ENCODE results near the gene SF3A1.

SF3A1 gene

GRCh38 chr22:30326255-30326705 lies 30.4 kb downstream of the SF3A1 start:
- TF ChIP-seq CTCF (IDR thresholded peaks at IDR 0.05) = no peak
- TF ChIP-seq ZFX (IDR thresholded peaks at IDR 0.05; ENCODE audit: borderline replicate concordance) = no peak
- H3K27ac ChIP-seq = peak overlapping the region; percentile 81

- no peak overlapping the region for H3K27ac ChIP-seq
- no peak for TF ChIP-seq CTCF (IDR thresholded peaks at IDR 0.05)
- no peak for TF ChIP-seq ZFX (IDR thresholded peaks at IDR 0.05; ENCODE audit: borderline replicate concordance)
These were observed 30.9 kb downstream of the SF3A1 start for GRCh38 chr22:30325724-30326254.

- H3K27ac ChIP-seq = no peak overlapping the region
- TF ChIP-seq CTCF (IDR thresholded peaks at IDR 0.05) (no peak), ZFX (IDR thresholded peaks at IDR 0.05; ENCODE audit: borderline replicate concordance) (no peak)
These were observed 31.5 kb downstream of the SF3A1 start for GRCh38 chr22:30325065-30325720.

GRCh38 chr22:30324014-30324730 lies 32.5 kb downstream of the SF3A1 start:
- TF ChIP-seq ZFX (IDR thresholded peaks at IDR 0.05; ENCODE audit: borderline replicate concordance) (no peak), CTCF (IDR thresholded peaks at IDR 0.05) (no peak)
- H3K27ac ChIP-seq = no peak overlapping the region

- H3K27ac ChIP-seq = no peak overlapping the region
- TF ChIP-seq ZFX (IDR thresholded peaks at IDR 0.05; ENCODE audit: borderline replicate concordance) (no peak), CTCF (IDR thresholded peaks at IDR 0.05) (no peak)
These were observed 33.4 kb downstream of the SF3A1 start for GRCh38 chr22:30323246-30323645.

GRCh38 chr22:30321461-30321860 lies 35.2 kb downstream of the SF3A1 start:
- TF ChIP-seq ZFX (IDR thresholded peaks at IDR 0.05; ENCODE audit: borderline replicate concordance) (no peak), CTCF (IDR thresholded peaks at IDR 0.05) (no peak)
- no peak overlapping the region for H3K27ac ChIP-seq

- TF ChIP-seq CTCF (IDR thresholded peaks at IDR 0.05) = no peak
- TF ChIP-seq ZFX (IDR thresholded peaks at IDR 0.05; ENCODE audit: borderline replicate concordance) = no peak
- no peak overlapping the region for H3K27ac ChIP-seq
These were observed 36.6 kb downstream of the SF3A1 start for GRCh38 chr22:30320021-30320556.

Measured in 22Rv1 (cell line).